GM21528 (cell line): ENCODE results near the gene CDC25B.

Experiments
- ATAC-seq: cut with Tn5 transposase; IDR thresholded peaks from one replicate; pipeline ENCODE4 v1.9.1; 2021; ENCODE audit warnings: mild to moderate bottlenecking, moderate library complexity; ENCODE audit not compliant: unreplicated experiment, low FRiP score

The CDC25B gene

DNA sequence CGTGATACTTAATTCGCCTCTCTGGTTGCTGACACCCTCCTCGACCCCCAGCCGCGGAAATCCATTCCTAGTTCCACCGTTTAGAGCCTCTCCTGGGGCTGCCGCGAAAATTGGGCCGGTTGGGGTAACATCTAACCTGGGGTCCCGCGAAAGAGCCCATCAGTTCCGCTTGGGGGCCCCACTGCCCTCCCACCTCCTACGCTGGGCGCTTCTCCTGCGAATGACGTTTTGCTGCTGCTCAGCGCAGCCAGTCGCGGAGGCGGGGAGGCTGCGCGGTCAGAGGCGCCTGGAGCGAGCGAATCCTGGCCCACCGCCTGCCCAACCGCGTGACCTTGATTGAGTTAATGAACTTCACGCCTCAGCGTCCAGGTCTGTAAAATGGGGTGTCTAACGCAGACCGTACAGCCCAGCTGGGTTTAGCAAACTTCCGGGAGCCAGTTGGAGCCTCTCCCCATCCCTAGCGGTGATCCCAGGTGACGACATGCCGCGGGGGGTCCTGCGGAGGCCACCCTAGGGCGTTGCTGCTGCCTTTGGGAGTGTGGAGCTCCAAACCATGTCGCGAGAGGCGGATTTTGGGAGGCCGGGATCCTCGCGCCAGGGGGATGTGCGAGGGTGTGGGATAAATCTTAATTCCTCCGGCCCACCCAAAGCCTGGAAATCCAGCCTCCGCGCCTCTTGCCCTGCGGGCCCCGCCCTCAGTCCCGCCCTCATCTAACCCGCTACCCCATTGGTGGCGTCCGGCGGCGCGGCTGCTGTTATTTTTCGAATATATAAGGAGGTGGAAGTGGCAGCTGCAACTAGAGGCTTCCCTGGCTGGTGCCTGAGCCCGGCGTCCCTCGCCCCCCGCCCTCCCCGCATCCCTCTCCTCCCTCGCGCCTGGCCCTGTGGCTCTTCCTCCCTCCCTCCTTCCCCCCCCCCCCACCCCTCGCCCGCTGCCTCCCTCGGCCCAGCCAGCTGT lies at the start of gene CDC25B:
TSS of gene CDC25B (plus strand) at position 800 of the 958 bp plus-strand sequence. CDS start 222 bp downstream, outside the sequence.
- peak; percentile 68 for ATAC-seq

DNA sequence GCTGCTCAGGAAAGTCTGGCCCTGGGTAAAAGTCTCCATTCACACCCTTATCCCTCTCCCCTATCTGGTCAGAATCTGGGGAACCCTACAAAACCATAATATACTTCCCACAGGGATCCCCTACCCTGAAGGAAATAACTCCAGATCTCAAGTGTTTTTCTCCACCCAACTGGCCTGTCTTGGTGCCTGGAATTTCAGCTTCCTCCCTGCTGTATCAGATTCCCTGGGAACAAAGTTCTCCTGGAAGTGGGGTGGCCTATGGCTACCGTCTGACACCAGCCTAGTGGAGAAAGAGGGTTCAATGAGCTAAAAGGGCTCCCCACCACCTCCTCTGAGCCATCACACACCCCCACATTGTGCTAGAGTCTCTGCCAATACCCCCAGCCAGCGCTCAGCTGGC lies 48.6 kb upstream of the CDC25B start:
- no peak for ATAC-seq

DNA sequence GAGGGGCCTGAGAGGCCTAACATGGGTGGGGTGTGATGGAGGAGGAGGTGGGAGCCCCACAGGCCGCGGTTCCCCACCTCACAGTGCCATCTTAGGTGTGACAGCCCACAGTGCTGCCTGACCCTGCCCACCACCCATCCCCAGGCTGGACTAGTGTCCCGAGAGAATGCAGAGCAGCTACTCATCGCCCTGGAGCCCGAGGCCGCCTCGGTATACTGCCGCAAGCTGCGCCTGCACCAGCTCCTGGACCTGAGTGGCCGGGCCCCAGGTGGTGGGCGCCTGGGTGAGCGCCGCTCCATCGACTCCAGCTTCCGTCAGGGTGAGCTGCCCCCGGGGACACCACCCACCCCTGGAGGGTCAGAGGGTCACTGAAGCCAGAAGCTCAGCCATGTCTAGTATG lies 48.0 kb upstream of the CDC25B start:
- ATAC-seq = no peak

DNA sequence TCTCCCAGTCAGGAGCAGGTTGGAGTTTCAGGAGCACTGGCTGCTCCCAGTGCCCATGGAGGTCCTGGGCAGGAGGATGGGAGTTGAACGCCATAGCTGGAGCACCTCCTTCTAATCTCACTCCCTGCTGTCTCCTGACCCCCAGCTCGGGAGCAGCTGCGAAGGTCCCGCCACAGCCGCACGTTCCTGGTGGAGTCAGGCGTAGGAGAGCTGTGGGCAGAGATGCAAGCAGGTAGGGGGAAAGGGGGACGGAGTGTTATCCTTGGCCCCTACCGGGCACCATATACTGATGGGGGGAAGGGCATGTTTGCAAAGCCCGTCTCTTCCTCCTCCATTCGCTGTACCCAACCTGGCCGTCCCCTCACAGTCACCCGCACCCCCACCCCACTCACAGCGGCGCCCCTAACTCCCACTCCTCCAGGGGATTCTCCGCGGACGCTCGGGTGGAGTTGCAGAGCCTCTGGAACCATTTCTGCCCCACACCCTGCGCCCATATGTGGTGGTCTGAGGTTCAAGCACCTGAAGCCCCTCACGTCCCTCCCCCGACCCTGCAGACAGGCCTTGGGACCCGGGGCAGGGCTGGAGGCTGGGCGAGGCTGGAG lies 46.9 kb upstream of the CDC25B start:
- ATAC-seq = no peak

DNA sequence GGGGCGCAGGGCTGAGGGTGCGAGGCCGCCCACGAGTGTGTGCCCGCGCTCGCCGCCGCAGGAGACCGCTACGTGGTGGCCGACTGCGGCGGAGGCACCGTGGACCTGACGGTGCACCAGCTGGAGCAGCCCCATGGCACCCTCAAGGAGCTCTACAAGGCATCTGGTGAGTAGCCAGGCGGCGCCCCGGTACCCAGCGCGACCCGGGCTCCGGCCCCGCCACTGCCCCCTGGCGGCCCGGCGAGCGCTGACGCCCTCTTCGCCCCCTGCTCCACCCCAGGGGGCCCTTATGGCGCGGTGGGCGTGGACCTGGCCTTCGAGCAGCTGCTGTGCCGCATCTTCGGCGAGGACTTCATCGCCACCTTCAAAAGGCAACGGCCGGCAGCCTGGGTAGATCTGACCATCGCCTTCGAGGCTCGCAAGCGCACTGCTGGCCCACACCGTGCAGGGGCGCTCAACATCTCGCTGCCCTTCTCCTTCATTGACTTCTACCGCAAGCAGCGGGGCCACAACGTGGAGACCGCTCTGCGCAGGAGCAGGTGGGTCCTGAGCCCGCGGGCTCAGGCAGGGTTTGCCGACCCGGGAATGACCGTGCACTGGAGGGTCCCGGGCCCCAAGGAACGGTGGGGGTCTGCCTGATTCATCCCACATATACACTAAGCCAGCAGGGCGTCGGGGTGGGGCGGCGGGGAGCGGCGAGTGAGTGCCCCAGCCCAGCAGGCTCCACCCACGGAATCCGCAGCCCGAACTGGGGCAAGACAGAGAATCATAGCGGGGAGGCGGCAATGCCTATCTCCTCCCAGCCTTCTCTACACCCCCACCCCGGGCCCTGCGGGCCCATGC lies 46.2 kb upstream of the CDC25B start:
- no peak for ATAC-seq

DNA sequence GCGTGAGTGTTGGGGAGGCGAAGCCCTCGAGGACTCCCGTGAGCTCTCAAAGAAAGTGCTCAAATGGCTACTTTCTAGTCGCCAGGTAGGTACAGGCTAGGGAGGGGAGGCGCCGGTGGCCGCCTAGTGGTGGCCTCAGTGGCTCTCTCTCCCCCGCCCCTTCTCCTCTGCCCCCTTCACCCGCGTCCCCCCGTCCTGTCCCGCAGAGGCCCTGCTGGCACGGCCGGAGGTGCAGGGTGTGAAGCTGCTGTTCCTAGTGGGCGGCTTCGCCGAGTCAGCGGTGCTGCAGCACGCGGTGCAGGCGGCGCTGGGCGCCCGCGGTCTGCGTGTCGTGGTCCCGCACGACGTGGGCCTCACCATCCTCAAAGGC lies 44.8 kb upstream of the CDC25B start:
- ATAC-seq = no peak

DNA sequence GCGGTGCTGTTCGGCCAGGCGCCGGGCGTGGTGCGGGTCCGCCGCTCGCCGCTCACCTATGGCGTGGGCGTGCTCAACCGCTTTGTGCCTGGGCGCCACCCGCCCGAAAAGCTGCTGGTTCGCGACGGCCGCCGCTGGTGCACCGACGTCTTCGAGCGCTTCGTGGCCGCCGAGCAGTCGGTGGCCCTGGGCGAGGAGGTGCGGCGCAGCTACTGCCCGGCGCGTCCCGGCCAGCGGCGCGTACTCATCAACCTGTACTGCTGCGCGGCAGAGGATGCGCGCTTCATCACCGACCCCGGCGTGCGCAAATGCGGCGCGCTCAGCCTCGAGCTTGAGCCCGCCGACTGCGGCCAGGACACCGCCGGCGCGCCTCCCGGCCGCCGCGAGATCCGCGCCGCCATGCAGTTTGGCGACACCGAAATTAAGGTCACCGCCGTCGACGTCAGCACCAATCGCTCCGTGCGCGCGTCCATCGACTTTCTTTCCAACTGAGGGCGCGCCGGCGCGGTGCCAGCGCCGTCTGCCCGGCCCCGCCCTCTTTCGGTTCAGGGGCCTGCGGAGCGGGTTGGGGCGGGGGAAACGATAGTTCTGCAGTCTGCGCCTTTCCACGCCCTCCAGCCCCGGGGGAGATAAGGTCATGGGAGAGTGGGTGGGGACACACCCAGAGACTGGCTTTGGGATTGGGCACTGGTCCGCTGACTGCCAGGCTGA lies 44.3 kb upstream of the CDC25B start:
- ATAC-seq = no peak

DNA sequence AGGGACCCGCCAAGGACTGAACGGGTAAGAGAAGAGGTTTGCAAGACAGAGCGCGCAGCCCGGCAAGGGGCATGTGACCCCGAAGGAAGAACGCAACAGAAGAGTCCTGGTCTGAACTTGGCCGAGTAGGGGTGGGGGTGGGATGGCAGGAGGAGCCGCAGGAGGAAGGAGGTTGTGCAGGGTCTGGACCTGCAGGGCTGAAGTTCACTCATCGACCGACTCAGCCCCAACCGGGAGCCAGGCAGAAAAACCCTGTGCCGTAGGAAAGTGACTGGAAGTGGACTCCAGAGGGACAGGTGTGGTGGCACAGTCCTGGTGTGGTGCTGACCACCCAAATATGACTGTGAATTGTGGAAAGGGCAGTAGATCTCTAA lies 43.7 kb upstream of the CDC25B start:
- no peak for ATAC-seq

DNA sequence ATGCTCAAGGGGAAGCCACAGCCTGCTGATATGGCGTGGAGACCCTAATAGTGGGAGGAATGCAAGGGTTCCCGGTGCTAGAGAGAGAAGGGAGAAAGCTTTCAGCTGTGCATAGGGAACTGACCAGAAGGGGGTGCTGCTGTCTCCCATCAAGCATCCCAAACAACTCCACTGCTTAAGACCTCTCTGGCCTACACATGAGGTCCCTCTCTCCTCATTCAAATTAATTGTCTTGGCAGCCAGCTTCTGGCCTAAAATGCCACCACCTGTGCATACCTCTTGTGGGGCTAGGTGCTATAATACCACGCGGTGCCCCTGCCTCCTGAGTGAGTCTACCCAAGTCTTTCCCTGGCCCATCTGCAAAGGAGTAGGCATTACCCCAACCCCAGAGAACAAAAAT lies 43.0 kb upstream of the CDC25B start:
- no peak for ATAC-seq

DNA sequence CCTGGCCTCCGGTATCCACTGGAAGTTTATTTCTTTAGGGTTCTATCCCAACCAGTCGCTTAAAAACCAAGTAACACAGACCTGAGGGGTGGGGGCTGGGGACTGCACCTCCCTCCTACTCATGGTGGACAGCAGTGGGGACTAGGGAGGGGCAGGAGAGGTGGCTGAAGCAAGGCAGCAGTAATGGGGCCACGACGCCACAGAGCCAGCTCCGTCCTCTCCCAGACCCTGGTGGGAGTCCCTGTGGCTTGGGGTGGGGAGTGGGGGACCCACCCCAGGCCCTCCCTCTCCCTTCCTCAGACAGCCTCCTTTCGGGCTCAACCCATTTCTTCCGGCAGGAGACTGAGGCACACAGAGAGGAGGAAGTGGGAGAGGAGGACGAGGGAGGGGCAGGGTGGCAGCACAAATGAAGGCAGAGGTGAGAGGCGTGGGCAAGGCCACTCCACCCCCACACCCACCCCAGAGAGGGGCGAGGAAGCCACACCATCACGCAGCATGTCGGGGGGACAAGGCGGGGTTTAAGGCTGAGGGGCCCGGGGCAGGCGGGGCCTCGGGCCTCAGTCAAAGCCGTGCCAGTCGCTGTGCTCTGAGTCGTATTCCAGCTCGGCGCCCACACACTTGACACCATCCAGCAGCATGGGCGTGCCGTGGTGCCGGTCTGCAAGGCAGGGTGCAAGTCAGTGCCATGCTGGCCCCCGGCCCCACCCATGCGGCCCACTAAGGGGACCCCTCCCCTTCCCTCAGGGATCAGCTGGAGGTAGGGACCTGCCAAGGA lies 42.4 kb upstream of the CDC25B start:
- ATAC-seq = no peak

DNA sequence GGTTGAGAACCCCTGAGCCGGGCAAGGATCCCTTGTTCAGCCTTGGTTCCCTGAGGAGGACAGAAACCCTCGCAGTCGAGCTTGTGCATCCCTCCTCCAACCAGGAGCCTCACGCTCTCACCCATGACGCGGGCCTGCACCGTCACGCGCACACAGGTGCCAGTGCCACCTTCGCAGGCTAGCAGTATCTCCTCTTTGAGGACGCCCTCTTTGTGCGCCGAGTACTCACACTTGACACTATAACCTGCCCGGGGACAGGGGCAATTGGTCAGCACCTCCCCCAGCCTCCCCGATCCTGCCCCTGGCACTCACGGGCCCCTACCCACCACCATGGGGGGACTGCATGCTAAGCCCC lies 41.9 kb upstream of the CDC25B start:
- ATAC-seq = no peak

DNA sequence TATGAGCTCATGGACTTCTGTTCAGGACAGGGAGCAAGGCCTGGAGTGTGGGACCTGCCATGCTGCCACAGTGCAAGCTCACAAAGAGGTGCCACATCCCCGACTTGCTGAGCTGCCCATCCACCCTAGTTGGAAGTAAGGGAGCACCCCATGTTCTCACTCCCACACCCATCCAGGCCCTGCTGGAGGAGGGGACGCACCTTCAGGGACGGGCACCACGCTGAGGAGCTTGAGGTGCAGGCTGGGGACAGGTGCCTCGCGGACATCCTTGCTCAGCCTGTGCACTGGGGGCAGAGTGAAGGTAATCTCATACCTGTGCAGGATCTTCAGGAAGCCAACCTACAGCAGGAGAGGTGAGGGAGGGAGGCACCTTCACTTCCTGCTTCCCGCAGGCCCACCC lies 40.8 kb upstream of the CDC25B start:
- ATAC-seq = no peak

DNA sequence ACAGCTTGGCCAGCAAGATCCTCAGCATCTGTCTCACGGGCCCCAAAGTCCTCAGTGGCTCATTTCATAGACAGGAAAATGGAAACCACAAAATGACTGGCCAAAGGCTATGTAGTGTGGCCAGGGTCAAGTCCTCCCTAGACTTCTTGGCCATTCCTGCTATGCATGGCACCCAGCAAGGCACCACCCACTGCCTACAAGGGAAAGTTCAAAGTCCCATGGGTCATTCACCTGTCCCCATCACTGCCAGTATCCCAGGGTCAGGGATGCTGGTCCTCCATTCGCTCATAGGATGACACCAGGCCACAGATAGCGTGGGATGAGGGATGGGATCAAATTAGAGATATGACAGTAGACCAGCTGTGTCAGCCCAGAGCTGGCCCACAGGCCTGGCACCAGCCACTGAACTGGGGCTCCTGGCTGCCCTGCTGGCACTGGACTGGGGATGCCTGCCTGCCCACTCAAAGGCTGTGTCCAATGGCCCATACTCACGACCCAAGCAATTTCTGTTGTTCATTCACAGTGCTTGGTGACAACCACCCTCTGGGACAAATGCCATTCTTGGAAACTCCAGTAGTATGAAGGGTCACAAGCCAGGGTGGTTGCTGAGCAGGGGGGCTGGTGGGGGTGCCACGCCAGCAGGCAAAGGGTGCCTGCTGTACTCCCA lies 40.2 kb upstream of the CDC25B start:
- ATAC-seq = no peak

DNA sequence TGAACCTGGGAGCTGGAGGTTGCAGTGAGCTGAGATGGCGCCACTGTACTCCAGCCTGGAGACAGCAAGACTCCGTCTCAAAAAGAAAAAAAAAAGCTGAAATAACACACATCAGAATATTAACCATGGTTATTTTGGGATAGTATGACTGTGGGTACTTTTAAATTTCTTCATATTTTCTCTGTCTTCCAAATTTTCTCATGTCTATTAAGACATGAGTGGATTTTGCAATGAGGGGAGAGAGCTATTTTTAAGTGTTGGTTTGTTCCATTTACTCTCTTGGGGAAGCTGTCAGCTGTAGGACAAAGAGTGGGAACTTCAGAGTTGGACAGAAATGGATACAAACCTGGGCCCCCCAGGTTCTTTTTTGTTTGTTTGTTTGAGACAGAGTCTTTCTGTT lies 38.8 kb upstream of the CDC25B start:
- ATAC-seq = no peak

DNA sequence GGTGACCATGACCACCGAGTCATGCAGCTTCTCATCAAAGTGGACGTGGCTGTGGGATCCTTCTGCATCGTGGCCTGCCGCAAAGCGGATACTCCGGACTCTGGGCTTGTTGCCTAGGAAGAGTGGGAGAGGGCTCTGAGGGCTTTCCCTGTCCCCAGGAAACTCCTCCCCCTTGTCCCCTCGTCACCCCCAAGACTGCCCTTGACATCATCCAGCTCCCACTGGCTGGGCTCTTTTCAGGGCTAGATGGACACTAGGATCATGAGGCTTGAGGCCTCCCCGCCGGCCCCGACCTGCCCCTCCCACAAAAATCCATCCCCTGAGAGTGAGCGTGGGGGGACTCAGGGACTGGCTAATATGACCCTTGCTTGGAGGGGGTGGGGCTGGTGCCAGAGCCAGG lies 37.5 kb upstream of the CDC25B start:
- ATAC-seq = no peak

DNA sequence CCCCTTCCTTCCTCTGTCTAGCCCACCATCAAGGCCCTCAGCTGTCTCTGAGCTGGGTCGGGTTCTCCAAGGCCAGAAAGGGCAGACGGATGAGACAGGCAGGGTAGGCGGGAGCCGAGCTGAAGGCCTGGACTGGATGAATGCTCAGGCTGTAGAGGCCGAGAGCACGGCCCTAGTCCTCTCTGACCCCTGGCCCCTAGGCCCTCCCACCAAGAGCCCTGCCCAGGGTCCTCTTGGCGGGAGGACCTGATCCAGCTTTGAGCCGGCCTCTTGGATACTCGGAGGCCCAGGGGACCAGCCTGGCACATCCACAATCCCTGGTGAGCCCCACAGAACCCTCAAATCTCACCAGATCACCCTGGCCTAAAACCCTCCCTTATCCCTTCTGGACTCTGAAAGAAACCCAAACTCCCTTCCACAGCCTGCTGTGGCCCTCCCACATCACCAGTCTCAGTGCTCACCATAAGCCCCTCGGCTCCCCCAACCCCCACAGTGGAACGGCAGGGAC lies 36.7 kb upstream of the CDC25B start:
- ATAC-seq = no peak

DNA sequence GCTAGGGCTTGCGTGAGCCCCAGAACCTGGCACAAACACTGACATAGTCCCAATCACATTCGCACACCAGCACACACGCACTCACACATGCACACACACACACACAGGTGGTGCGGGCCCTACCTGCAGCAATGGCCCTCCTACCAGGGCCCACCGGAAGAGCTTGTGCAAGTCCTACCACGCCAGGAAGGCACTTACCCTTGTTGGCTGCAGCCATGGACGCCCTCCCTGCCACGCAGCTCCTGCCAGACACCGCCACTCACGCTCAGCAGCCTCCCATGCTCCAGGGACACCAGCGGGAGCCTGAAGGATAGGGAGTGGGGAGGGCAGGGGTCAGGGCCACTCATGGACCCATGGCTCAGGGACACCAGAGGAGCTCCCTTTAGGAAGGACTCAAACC lies 36.2 kb upstream of the CDC25B start:
- ATAC-seq = no peak

DNA sequence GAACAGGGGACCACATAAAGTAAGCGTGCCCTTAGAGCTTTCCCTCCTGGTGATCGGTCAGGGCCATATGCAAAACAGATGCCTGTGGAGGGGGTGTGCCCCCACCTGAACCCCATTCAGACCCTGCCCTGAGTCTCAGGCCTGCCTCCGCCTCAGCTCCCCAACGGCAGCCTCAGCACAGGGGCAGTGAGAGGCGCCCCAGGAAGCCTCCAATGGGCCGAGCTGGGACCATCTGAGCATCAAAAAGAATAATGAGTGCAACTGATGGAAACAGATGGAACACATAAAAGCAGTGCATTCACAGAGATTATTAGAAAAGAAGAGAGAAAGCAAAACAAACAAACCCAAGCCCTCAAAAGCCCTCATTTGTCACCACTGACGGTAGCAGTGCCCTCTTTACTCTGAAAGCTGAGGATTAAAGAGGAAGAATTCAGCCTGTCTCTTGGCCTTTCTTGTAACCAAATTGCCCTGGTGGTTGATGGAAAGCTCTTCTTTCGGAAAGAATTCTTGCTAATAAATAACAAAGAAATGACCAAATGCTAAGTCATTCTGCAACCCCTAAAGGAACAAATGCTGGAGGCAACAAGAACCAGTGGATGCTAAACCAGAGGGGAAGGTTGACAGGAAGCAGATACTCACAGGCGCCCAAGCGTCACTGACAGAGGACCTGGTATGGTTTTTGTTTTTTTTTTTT lies 35.3 kb upstream of the CDC25B start:
- no peak for ATAC-seq
